IMR-90 (cell line): ENCODE results near the gene PRPSAP1. TPM values are rescaled to one million over a fixed set of nuclear protein-coding genes. Genes with fewer than 3 reads are reported as not detected.

Experiments used
- ATAC-seq: fragments of 200-7000 bp; cut with Tn5 transposase; 2 replicates; pipeline ENCODE4 v1.9.1; 2020; ENCODE audit warnings: low read depth, mild to moderate bottlenecking, moderate library complexity
- BruUV-seq: library from RNA; stranded (reverse); fragments of 400-500 nt; replicated peaks from 2 replicates; lab custom pipeline; 2021; lab: Mats Ljungman, UMichigan
- CTCF ChIA-PET: fragments of 300-600 bp; formaldehyde crosslinking; extraction: SDS; loops from one replicate; lab custom pipeline; 2021; ENCODE audit warnings: antibody characterized with exemption; lab: Yijun Ruan, JAX
- POLR2A ChIA-PET: fragments of 300-600 bp; sonication (Branson Sonifier 250); formaldehyde crosslinking; loops from one replicate; lab custom pipeline; 2022; ENCODE audit warnings: antibody characterized with exemption; ENCODE audit not compliant: unreplicated experiment; lab: Charles Lee
- DNase-seq: peaks from one replicate; pipeline ENCODE4 v3.0.0; 2013
- H2AFZ ChIP-seq: replicated peaks from 2 replicates; pipeline ENCODE3; 2013; ENCODE audit warnings: low read length, mild to moderate bottlenecking; ENCODE audit not compliant: poor library complexity
- H2AK5ac ChIP-seq: 2 replicates; pipeline ENCODE4 v1.6.1; 2013; ENCODE audit warnings: low read depth, low read length, inconsistent platforms
- H2AK9ac ChIP-seq: replicated peaks from 2 replicates; pipeline ENCODE3; 2013; ENCODE audit warnings: mild to moderate bottlenecking, low read depth, low read length, moderate library complexity; ENCODE audit not compliant: poor library complexity
- H2BK120ac ChIP-seq: 2 replicates; pipeline ENCODE4 v1.6.1; 2013; ENCODE audit warnings: low read depth, low read length, inconsistent platforms
- H2BK15ac ChIP-seq: 3 replicates; pipeline ENCODE4 v1.6.1; 2013; ENCODE audit warnings: low read depth, low read length, inconsistent platforms
- H2BK20ac ChIP-seq: 2 replicates; pipeline ENCODE4 v1.6.1; 2013; ENCODE audit warnings: low read depth, mild to moderate bottlenecking, inconsistent platforms, low read length, moderate library complexity
- H2BK5ac ChIP-seq: 2 replicates; pipeline ENCODE4 v1.6.1; 2013; ENCODE audit warnings: mild to moderate bottlenecking, low read depth, low read length, inconsistent platforms; ENCODE audit not compliant: poor library complexity, severe bottlenecking
- H3K14ac ChIP-seq: replicated peaks from 2 replicates; pipeline ENCODE4 v1.6.1; 2013; ENCODE audit warnings: low read depth, low read length, inconsistent platforms
- H3K18ac ChIP-seq: 2 replicates; pipeline ENCODE4 v1.6.1; 2013; ENCODE audit warnings: low read depth, low read length, control low read depth
- H3K23ac ChIP-seq: 2 replicates; pipeline ENCODE4 v1.6.1; 2013; ENCODE audit warnings: low read depth, low read length, inconsistent platforms
- H3K27ac ChIP-seq: 2 replicates; pipeline ENCODE4 v1.5.1; 2013; ENCODE audit warnings: mild to moderate bottlenecking, control low read depth, low read length; ENCODE audit not compliant: insufficient read depth
- H3K27me3 ChIP-seq: 2 replicates; pipeline ENCODE4 v1.6.1; 2013; ENCODE audit warnings: low read length; ENCODE audit not compliant: control insufficient read depth, insufficient read depth
- H3K36me3 ChIP-seq: 2 replicates; pipeline ENCODE4 v1.6.1; 2013; ENCODE audit warnings: low read length, mixed read lengths; ENCODE audit not compliant: control insufficient read depth, insufficient read depth
- H3K4ac ChIP-seq: 2 replicates; pipeline ENCODE4 v1.6.1; 2013; ENCODE audit warnings: low read depth, low read length, inconsistent platforms
- H3K4me1 ChIP-seq: 2 replicates; pipeline ENCODE4 v1.6.1; 2013; ENCODE audit warnings: low read length, mixed read lengths; ENCODE audit not compliant: control insufficient read depth, insufficient read depth
- H3K4me2 ChIP-seq: 2 replicates; pipeline ENCODE4 v1.6.1; 2013; ENCODE audit warnings: low read depth, mild to moderate bottlenecking, control low read depth, low read length, moderate library complexity
- H3K4me3 ChIP-seq: 2 replicates; pipeline ENCODE4 v1.5.1; 2013; ENCODE audit warnings: low read depth, mild to moderate bottlenecking, control low read depth, low read length, moderate library complexity; ENCODE audit not compliant: insufficient read depth
- H3K56ac ChIP-seq: 2 replicates; pipeline ENCODE4 v1.6.1; 2013; ENCODE audit warnings: low read length, inconsistent platforms; ENCODE audit not compliant: insufficient read depth; ENCODE audit errors: extremely low read depth
- H3K79me1 ChIP-seq, 2 experiments: 2 replicates each; pipeline ENCODE4 v1.6.1; 2013; ENCODE audit warnings: low read length in 2 of 2, inconsistent platforms in 1 of 2, low read depth in 1 of 2
- H3K9ac ChIP-seq: 2 replicates; pipeline ENCODE4 v1.6.1; 2013; ENCODE audit warnings: low read depth, low read length, control low read depth
- H3K9me1 ChIP-seq: 2 replicates; pipeline ENCODE4 v1.6.1; 2013; ENCODE audit warnings: low read length, inconsistent platforms; ENCODE audit not compliant: insufficient read depth
- H3K9me3 ChIP-seq: 2 replicates; pipeline ENCODE4 v1.6.1; 2013; ENCODE audit warnings: low read length; ENCODE audit not compliant: control insufficient read depth, insufficient read depth
- H4K20me1 ChIP-seq: 2 replicates; pipeline ENCODE4 v1.6.1; 2013; ENCODE audit warnings: low read length, inconsistent platforms; ENCODE audit not compliant: insufficient read depth
- H4K5ac ChIP-seq: 2 replicates; pipeline ENCODE4 v1.6.1; 2013; ENCODE audit warnings: mild to moderate bottlenecking, low read depth, low read length, control low read depth
- H4K8ac ChIP-seq, 2 experiments: 2 replicates each; pipeline ENCODE4 v1.6.1; 2013; ENCODE audit warnings: low read depth in 2 of 2, low read length in 2 of 2, control low read depth in 1 of 2, inconsistent platforms in 1 of 2
- H4K91ac ChIP-seq: 2 replicates; pipeline ENCODE4 v1.6.1; 2013; ENCODE audit warnings: low read depth, low read length, inconsistent platforms; ENCODE audit not compliant: insufficient read depth
- BHLHE40 ChIP-seq: fragments of 150-350 bp; IDR thresholded peaks from 2 replicates; pipeline ENCODE4 v1.6.1; 2016; ENCODE audit warnings: mild to moderate bottlenecking, low read depth, low read length
- CEBPB ChIP-seq: IDR thresholded peaks from 2 replicates; pipeline ENCODE4 v1.6.1; 2012; ENCODE audit warnings: low read depth, low read length, improper control_type of control experiment
- CHD1 ChIP-seq: IDR thresholded peaks from 2 replicates; pipeline ENCODE4 v1.6.1; 2012; ENCODE audit warnings: low read depth, low read length, improper control_type of control experiment
- CTCF ChIP-seq: conservative IDR thresholded peaks from 2 replicates; pipeline ENCODE4 v1.5.1; 2012; ENCODE audit warnings: mild to moderate bottlenecking, low read depth, low read length, improper control_type of control experiment
- FOS ChIP-seq: fragments of 150-350 bp; IDR thresholded peaks from 2 replicates; pipeline ENCODE4 v1.6.1; 2016; ENCODE audit warnings: low read depth, low read length
- MAFK ChIP-seq: IDR thresholded peaks from 2 replicates; pipeline ENCODE4 v1.6.1; 2012; ENCODE audit warnings: low read depth, low read length, improper control_type of control experiment
- MAZ ChIP-seq: IDR thresholded peaks from 2 replicates; pipeline ENCODE4 v1.6.1; 2012; ENCODE audit warnings: low read depth, mild to moderate bottlenecking, low read length, improper control_type of control experiment, moderate library complexity, borderline replicate concordance
- MXI1 ChIP-seq: IDR thresholded peaks from 2 replicates; pipeline ENCODE4 v1.6.1; 2012; ENCODE audit warnings: low read depth, mild to moderate bottlenecking, low read length, moderate library complexity, borderline replicate concordance
- NFE2L2 ChIP-seq: fragments of 150-350 bp; IDR thresholded peaks from 2 replicates; pipeline ENCODE4 v1.6.1; 2016; ENCODE audit warnings: low read depth, mild to moderate bottlenecking, low read length
- POLR2A ChIP-seq: IDR thresholded peaks from 2 replicates; pipeline ENCODE4 v1.6.1; 2012; ENCODE audit warnings: mild to moderate bottlenecking, low read depth, low read length
- RAD21 ChIP-seq: IDR thresholded peaks from 2 replicates; pipeline ENCODE4 v1.6.1; 2012; ENCODE audit warnings: low read length, improper control_type of control experiment
- RCOR1 ChIP-seq: IDR thresholded peaks from 2 replicates; pipeline ENCODE4 v1.6.1; 2012; ENCODE audit warnings: mild to moderate bottlenecking, low read length, improper control_type of control experiment; ENCODE audit not compliant: insufficient replicate concordance
- RFX5 ChIP-seq: IDR thresholded peaks from 2 replicates; pipeline ENCODE4 v1.8.0; 2012; ENCODE audit warnings: low read depth, mild to moderate bottlenecking, low read length, moderate library complexity
- SMC3 ChIP-seq: fragments of 150-350 bp; IDR thresholded peaks from 2 replicates; pipeline ENCODE4 v1.6.1; 2016; ENCODE audit warnings: low read depth, mild to moderate bottlenecking, antibody characterized with exemption, low read length, moderate library complexity
- WGBS, 2 experiments: methylation state at CpG; one replicate each; pipeline versions ENCODE4 v1.1.5 to v1.1.7; 2013; ENCODE audit warnings: missing lambda C conversion rate in 2 of 2; ENCODE audit not compliant: insufficient read length in 1 of 2; ENCODE audit errors: extremely low coverage in 2 of 2; 5-methylcytosine and 5-hydroxymethylcytosine counted together
- dilution Hi-C: fragments of 300-500 bp; cut with HindIII; formaldehyde crosslinking; loops from one replicate; pipeline ENCODE4 v1.14.3; 2018; ENCODE audit warnings: low sequenced_read_pairs; ENCODE audit not compliant: unreplicated experiment
- in situ Hi-C: fragments of 300-500 bp; cut with MboI; formaldehyde crosslinking; loops from 3 replicates; pipeline ENCODE4 v1.14.3; 2019; ENCODE audit warnings: low sequenced_read_pairs, inconsistent platforms, mixed read lengths
- intact Hi-C: fragments of 100-400 bp; cut with micrococcal nuclease; formaldehyde crosslinking; loops from 2 replicates; pipeline ENCODE4 v1.10.0; 2022
- polyA plus RNA-seq, 3 experiments: library from polyadenylated mRNA; depleted of rRNA; stranded (reverse); fragments of >200 nt; gene quantifications; 2 replicates each; pipeline ENCODE4 v1.2.3, GENCODE V29; 2012; ENCODE audit warnings: low replicate concordance in 1 of 3
- total RNA-seq: library from RNA; depleted of rRNA; stranded (reverse); fragments of >200 nt; gene quantifications from 2 replicates; pipeline ENCODE4 v1.2.3, GENCODE V29; 2012
- TF ChIP-seq, protein P1 (sequence below): fragments of 150-350 bp; IDR thresholded peaks from 2 replicates; pipeline ENCODE4 v1.6.1; 2016; ENCODE audit warnings: low read depth, mild to moderate bottlenecking, low read length, moderate library complexity, borderline replicate concordance
- TF ChIP-seq, protein P2 (sequence below): fragments of 150-350 bp; IDR thresholded peaks from 2 replicates; pipeline ENCODE4 v1.6.1; 2017; ENCODE audit warnings: mild to moderate bottlenecking, antibody characterized with exemption, low read length, low read depth

The PRPSAP1 gene
- total and polyA plus RNA-seq, 2 of the 4 experiments (the other 2 are of a cell fraction), result 34.4 to 48.6 TPM

DNA sequence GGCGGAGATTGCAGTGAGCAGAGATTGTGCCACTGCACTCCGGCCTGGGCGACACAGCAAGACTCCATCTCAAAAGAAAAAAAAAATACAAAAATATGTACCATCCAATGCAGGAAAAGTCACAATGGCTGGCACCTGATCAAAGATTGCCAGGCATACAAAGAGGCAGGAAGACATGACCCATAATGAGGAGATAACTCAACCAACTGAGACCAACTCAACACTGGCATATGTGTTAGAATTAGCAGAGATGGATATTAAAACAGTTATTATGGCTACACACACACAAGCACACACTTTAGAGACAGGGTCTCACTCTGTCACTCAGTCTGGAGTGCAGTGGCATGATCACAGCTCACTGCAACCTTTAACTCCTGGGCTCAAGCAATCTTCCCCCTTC, 56.3 kb downstream of the PRPSAP1 start:
- H3K79me1 ChIP-seq, result peaks cover 0 to 6% of the 10 kb centered on the region in 2 experiments; a peak in 1 of 4 replicates
- H3K9me3 ChIP-seq, result no peaks in the 10 kb centered on the region
- no peak overlapping the region for H3K9ac ChIP-seq
- no peak overlapping the region for H3K56ac ChIP-seq
- 0 out of 2 replicates have a peak, but pooled peaks cover 2% of the 10 kb centered on the region for H3K9me1 ChIP-seq
- no peak overlapping the region for H4K8ac ChIP-seq
- no peaks in the 10 kb centered on the region for H3K27me3 ChIP-seq
- H4K91ac ChIP-seq, result no peak overlapping the region; the same call in 1 of the 2 replicates
- no peak overlapping the region for H2AFZ ChIP-seq
- no peak overlapping the region for H2AK9ac ChIP-seq
- H3K4me1 ChIP-seq, result no peaks in the 10 kb centered on the region
- no peak overlapping the region for H2BK120ac ChIP-seq
- no peak overlapping the region for H4K5ac ChIP-seq
- ATAC-seq, result no peak
- H3K4ac ChIP-seq, result no peak overlapping the region
- in situ Hi-C loops (loop anchor here (10.0 kb wide), 1 partner anchor 283 kb away; no protein-coding TSS in a partner anchor), intact Hi-C loops (loop anchor here (5.0 kb wide), 1 partner anchor 290 kb away; no protein-coding TSS in a partner anchor), dilution Hi-C loops (no loop called here)
- H2BK20ac ChIP-seq, result no peak overlapping the region
- peak overlapping the region; percentile 66; the same call in 1 of the 2 replicates for H3K23ac ChIP-seq
- no peak overlapping the region for H2BK5ac ChIP-seq
- DNase-seq, result no peak
- CTCF ChIA-PET, result no interaction called here
- no peak overlapping the region for H3K18ac ChIP-seq
- TF ChIP-seq, protein P1, sequence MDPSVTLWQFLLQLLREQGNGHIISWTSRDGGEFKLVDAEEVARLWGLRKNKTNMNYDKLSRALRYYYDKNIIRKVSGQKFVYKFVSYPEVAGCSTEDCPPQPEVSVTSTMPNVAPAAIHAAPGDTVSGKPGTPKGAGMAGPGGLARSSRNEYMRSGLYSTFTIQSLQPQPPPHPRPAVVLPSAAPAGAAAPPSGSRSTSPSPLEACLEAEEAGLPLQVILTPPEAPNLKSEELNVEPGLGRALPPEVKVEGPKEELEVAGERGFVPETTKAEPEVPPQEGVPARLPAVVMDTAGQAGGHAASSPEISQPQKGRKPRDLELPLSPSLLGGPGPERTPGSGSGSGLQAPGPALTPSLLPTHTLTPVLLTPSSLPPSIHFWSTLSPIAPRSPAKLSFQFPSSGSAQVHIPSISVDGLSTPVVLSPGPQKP, result no peak
- TF ChIP-seq RAD21 (no peak), MAZ (no peak), CHD1 (no peak), RCOR1 (no peak), CEBPB (no peak), MXI1 (no peak), MAFK (no peak), NFE2L2 (no peak), FOS (no peak), CTCF (no peak), POLR2A (no peak), BHLHE40 (no peak), SMC3 (no peak), RFX5 (no peak)
- TF ChIP-seq, protein P2, sequence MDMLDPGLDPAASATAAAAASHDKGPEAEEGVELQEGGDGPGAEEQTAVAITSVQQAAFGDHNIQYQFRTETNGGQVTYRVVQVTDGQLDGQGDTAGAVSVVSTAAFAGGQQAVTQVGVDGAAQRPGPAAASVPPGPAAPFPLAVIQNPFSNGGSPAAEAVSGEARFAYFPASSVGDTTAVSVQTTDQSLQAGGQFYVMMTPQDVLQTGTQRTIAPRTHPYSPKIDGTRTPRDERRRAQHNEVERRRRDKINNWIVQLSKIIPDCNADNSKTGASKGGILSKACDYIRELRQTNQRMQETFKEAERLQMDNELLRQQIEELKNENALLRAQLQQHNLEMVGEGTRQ, result no peak
- POLR2A ChIA-PET, result no interaction called here
- no peak overlapping the region for H2AK5ac ChIP-seq
- H2BK15ac ChIP-seq, result no peak overlapping the region
- BruUV-seq, result no TSS peak
- no peak overlapping the region for H3K4me2 ChIP-seq
- H3K4me3 ChIP-seq, result no peak overlapping the region
- peaks cover 11% of the 10 kb centered on the region for H3K36me3 ChIP-seq
- no peaks in the 10 kb centered on the region; the same call in 1 of the 2 replicates for H4K20me1 ChIP-seq
- no CpG with 5 or more reads among the region's 3 CpGs for WGBS, 2 experiments
- H3K14ac ChIP-seq, result no peak overlapping the region
- no peak overlapping the region for H3K27ac ChIP-seq
